HCT116 (cell line): ENCODE measurements around the gene TSSK6.

Experiments used
- EGR1 ChIP-seq: IDR thresholded peaks from 2 replicates; pipeline ENCODE4 v1.6.1; 2012; ENCODE audit warnings: low read depth
- FOSL1 ChIP-seq: IDR thresholded peaks from 2 replicates; pipeline ENCODE4 v1.6.1; 2012; ENCODE audit warnings: low read depth
- POLR2A ChIP-seq: IDR thresholded peaks from 2 replicates; pipeline ENCODE4 v1.7.0; 2011; ENCODE audit warnings: borderline replicate concordance; ENCODE audit not compliant: insufficient read depth, insufficient read length; ENCODE audit errors: extremely low read depth
- YY1 ChIP-seq: IDR thresholded peaks from 2 replicates; pipeline ENCODE4 v1.6.1; 2011; ENCODE audit warnings: low read length, low read depth, moderate library complexity, mild to moderate bottlenecking; ENCODE audit not compliant: insufficient replicate concordance; ENCODE audit errors: extremely low read depth
- ZNF274 ChIP-seq: fragments of 200-500 bp; sonication (Bioruptor generic); IDR thresholded peaks from 2 replicates; pipeline ENCODE4 v1.6.1; 2014; ENCODE audit warnings: mild to moderate bottlenecking, low read depth, low read length, inconsistent platforms
- TF ChIP-seq, protein P1 (sequence below), 3 experiments: fragments of 200-600 bp in 1 of 3; sonication (generic) in 1 of 3; IDR thresholded peaks in 2 of 3; conservative IDR thresholded peaks in 1 of 3; 2 replicates each; pipeline ENCODE4 v1.5.1; 2012 to 2017; ENCODE audit warnings: low read depth in 2 of 3, low read length in 2 of 3, antibody characterized with exemption in 1 of 3, borderline replicate concordance in 1 of 3, control low read depth in 1 of 3, mild to moderate bottlenecking in 1 of 3, mixed read lengths in 1 of 3, mixed run types in 1 of 3, moderate library complexity in 1 of 3; ENCODE audit not compliant: insufficient read depth in 1 of 3
- TF ChIP-seq, protein P2 (sequence below): IDR thresholded peaks from 2 replicates; pipeline ENCODE4 v1.6.1; 2012

DNA sequence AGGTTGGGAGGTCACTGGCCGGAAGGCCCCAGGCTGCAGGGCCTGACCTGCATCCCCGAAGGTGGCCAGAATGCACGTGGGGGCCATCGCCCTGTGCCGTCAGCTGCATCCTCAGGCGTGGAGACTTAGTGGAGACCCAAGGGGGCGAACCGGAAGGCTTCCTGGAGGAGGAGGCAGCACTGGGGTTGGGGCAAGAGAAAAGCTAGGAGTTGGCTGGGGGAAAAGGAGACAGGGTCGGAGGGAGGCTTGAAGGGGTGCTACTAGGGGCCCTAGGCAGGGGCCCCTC lies 12.0 kb upstream of the TSSK6 start:
- TF ChIP-seq, protein P1, sequence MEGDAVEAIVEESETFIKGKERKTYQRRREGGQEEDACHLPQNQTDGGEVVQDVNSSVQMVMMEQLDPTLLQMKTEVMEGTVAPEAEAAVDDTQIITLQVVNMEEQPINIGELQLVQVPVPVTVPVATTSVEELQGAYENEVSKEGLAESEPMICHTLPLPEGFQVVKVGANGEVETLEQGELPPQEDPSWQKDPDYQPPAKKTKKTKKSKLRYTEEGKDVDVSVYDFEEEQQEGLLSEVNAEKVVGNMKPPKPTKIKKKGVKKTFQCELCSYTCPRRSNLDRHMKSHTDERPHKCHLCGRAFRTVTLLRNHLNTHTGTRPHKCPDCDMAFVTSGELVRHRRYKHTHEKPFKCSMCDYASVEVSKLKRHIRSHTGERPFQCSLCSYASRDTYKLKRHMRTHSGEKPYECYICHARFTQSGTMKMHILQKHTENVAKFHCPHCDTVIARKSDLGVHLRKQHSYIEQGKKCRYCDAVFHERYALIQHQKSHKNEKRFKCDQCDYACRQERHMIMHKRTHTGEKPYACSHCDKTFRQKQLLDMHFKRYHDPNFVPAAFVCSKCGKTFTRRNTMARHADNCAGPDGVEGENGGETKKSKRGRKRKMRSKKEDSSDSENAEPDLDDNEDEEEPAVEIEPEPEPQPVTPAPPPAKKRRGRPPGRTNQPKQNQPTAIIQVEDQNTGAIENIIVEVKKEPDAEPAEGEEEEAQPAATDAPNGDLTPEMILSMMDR (IDR thresholded peaks at IDR 0.05 in 2 of 3, conservative IDR thresholded peaks at IDR 0.05 in 1 of 3; ENCODE audit: borderline replicate concordance in 1 of 3, insufficient read depth in 1 of 3, low read depth in 2 of 3, low read length in 2 of 3): no peak
- TF ChIP-seq YY1: no peak
- TF ChIP-seq ZNF274: no peak
- TF ChIP-seq, protein P2, sequence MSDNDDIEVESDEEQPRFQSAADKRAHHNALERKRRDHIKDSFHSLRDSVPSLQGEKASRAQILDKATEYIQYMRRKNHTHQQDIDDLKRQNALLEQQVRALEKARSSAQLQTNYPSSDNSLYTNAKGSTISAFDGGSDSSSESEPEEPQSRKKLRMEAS: no peak
- no peak for TF ChIP-seq FOSL1
- no peak for TF ChIP-seq EGR1
- TF ChIP-seq POLR2A: no peak
